Measurements from ENCODE around the gene LRBA.

The LRBA gene

DNA sequence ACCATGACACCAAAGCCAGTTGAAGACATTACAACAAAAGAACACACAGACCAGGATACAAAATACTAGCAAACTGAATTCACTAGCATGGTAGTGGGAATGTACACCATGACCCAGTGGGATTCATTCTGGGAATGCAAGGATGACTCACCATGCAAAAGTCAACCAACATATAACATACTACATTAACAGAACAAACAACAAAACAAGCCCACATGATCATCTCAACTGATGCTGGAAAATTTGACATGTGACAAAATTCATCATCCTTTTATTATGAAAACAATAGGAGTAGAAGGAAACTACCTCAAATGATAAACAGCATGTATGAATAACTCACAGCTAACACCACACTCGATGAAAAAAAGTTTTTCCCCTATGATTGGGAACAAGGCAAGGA, 746.6 kb downstream of the LRBA start:
- no peak for DNase-seq (ENCODE audit: low spot score)

DNA sequence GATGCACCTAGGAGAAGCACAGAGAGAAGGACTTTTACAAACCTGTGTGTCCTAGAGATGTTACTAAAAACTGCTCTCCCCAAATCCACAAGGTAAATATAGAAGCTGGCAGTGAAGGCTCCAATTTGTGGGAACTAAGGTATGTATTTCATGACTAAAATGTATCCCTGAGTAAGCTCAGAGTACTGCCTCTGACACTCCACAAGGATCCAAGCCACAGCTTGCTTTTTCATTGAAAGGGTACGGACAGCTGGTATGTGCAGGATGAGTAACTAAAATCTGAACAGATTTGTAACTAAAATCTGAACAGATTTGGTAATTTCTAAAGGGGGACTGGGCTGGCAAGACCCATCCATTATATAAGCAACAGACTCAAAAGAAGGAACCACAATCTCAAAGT, 749.3 kb downstream of the LRBA start:
- DNase-seq (ENCODE audit: low spot score): no peak

DNA sequence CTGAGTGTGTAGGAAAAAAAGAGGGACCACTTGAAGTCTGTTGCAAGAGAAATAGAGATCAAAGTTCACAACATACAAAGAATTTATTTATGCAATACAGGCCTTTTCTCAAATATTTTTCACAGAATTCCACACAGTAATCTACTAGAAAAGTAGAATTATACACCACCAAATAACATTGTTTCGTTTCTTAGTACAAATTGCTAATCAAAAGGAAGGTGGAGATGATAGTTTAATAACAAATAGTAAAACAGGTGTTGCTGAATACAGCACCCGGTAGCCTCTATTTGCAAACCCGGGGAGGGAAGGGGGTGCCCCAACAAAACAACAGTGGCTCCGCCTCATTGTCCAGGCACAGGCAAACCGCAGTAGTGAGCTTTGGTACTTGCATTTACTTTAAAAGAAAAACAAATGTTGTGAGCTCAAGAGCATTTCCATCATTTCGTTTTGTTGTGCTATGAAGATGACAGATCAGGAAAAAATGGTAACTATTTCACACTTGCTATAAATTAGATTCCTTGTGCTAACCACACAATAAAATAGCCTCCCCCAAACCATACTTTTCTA, 750.4 kb downstream of the LRBA start:
- DNase-seq (ENCODE audit: low spot score): no peak

DNA sequence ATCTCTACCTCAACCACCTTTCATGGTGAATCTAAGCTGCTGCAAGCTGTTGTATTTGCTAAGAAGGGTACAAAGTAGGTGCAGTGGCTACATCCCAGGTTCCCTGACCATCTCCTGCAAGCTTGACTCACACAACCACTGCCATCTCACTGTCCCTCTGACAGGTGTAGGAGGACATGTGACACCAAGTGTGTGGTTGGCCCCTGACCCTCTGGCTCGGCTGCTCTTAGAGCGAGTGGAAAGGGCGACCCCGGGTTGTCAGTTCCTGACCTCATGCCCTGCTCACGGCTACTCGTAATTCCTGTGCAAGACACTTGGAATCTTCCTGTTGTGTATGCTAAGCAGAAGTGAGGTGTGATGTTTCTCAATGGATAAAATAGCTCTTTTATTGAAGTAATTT, 752.5 kb downstream of the LRBA start:
- DNase-seq (ENCODE audit: low spot score): no peak

DNA sequence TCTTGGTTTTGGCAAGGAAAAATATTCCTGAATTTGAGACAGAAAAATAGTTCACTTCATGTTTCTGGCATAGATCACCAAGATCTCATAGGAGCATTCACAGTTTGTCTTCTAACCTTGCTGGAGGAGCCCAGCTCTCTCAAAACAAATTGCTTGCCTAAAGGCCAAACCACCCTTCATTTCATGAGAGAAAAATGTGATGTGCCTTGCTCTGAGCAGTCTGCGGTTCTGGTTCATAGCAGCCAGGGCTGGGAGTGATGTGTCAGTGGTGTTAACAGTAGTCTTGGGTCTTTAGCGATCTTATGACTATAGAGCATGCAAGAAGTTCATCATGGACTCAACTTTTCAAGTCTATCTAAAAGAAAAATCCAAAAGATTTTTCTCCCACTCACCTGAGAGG, 753.5 kb downstream of the LRBA start:
- DNase-seq (ENCODE audit: low spot score): no peak

DNA sequence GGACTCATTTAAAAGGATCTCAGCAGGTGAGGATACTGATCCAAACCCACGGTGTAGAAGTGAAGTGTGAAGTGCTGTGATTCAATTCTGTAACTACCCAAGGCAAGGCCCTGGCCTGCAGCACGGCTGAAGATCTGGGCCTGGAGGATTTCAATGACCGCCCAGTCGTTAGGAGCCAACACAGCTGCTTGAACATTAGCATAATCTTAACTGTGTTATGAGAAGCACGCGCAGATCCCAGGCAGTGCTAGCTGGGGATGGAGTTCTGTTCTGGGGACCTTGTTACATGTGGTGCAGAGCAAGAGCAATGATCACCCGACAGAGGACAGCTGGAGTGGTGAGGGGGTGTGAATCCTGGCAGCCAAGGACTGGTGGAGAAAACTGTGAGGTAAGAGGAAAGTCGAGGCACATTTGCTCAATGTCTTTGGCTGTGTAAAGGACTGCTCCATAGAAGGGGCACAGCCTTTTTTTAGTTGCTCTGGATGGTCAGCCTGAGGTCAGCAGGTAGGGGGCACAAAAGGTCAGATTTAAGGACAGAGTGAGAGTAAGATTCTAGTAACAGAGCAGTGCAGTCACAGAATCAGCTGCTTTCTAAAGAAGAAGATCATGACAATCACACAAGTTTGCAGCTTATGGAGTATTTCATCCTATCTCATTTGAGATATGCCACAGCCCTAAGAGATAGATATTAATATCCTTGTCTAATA, 755.1 kb downstream of the LRBA start:
- DNase-seq (ENCODE audit: low spot score): no peak

DNA sequence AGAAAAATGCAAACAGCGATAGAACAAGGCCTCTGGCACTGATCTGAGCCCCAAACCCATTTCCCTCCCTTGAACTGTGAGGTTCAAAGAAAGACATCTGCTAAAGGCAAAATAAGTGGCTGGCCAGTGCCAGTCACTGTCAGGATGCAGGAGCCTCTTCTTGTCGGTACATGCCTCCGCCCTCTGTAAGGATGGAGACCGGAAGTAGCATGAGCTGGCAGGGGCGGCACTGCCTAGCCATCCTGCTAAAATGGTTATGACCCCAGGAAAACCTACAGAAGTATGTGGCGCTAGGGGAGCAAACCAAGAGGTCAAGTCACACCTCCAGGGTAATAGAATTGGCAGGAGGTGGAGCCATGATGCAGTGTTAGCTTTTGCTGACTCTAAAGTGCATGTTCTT, 756.5 kb downstream of the LRBA start:
- no peak for DNase-seq (ENCODE audit: low spot score)

DNA sequence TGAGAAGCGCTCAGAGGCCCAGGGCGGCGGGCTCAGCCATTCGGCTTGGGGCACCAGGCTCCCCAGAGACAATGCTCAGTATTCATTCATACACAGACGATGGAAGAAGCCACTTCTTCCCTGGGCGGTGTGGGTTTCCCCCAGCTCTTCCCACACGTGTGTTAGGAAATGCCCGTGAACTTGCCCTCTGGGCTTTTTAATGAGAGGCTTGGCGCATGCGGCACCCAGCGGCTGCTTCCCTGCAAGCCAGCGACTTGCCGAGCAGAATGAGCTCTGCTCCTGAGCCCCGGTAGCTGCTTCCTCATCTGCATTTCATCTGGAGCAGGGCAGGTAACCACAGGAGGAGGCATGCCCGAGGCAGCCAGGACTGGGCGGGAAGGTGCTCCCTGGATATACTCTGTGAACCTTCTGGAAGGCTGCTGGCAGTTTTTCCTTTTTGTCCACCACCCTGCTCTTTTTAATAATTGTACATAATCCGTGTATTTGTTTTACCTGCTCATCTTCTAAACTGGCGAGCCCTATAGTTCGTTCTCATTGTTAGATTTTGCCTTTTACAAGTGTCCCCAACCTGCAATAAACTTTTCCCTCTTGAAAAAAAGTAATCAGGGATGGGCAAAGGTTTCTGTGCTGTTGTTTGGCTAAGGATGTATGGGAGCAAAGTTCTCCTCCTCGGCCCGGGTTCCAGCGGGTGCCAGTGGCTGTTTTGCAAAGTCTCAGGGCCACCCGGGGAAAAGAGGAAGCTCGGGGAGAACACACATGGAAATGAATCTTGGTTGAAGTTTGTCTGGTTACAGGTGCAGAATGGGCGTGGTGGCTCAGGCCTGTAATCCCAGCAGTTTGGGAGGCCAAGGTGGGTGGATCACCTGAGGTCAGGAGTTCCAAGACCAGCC, 758.0 kb downstream of the LRBA start:
- DNase-seq (ENCODE audit: low spot score): no peak

DNA sequence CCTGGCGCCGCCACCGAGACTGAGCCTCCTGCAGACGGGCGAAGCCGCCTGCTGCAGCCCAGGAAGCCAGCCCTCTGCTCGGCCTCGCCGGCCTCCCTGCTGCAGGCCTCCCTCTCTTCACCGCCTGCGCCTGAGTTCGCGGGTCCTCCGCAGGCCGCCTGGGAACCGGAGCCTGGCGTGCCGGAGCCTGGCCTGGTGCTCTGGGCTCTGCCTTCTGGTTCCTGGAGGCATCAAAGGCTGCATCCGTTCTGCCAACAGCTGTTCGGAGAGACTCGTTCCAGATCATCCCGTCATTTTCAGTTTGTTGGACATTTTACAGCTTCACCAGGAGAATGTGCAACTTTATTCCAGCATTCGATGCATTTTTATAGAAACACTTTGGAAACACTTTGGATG, 758.9 kb downstream of the LRBA start:
- no peak for DNase-seq (ENCODE audit: low spot score)

DNA sequence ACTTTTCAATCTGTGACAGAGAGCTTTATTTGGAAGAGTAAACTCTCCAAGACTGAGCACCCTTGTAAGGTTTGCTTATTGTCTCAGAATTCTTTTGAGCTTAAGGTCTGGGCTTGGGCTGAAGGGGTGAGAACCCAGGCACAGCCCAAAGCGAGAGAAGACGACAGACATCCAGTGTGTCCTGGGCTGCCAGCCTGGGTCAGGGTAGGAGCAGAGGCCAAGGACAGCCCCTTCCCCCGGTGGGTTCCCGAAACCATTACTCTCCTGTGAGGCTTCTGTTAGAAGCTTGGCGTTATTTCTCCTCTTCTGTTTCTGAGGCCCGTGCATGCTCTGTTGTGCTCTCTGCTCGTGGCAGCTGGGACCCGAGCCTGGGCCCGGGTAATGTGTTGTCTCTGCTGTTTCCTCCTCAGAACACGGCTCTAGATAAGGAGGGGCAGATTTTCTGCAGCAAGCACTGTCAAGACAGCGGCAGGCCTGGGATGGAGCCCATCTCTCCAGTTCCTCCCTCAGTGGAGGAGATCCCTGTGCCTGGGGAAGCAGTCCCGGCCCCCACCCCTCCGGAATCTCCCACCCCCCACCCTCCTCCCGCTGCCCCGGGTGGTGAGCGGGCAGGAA, 759.4 kb downstream of the LRBA start:
- no peak for DNase-seq (ENCODE audit: low spot score)

DNA sequence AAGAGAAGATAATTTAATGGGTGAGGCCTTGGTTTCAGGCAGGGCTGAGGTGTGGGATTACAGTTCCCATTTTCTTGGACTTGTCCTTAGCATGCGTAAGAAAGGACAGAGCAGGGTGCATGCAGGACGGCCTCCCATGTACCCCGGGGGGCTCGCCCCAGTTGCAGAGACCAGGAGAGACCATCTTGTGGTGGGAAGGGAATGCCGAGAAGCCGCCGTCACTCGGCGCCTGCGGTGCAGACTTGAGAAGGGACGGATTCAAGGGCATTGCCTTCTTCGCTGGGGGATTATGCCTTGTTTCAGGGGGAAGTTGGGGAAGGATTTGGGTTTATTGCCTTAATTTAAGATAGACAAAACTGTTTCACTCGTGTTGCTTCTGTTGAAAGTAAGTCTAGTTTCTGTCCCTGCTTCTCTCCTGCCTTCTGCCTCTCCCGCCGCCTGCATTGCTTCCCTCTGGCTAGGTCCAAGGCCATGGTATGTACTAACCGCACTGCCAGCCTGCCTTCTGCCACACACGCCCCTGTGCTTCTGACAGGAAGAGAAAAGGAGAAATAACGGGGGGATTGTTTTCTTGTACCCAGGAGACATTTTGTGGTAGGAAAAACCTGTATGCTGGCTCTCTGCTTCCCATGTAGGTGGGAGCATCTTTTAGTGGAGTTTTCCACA, 761.0 kb downstream of the LRBA start:
- DNase-seq (ENCODE audit: low spot score): no peak

DNA sequence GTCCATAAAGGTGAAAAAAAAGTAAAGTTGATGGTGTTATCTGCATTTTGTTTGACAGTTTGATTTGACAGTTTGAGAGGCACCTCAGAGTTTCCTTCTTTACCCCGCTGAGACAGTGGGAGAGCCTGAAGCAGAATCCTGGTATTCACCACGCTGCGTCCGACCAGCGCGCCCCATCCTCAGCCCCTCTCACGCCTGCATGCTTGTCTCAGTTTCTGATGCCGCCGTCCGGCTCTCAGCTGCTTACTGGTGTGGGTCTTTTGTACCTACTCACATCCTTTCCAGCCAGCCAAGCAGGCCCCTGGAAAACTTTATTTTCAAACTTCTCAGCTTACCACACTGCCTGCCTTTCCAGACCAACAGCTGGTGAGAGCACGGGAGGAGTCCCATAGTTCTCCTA, 761.7 kb downstream of the LRBA start:
- DNase-seq (ENCODE audit: low spot score): no peak

DNA sequence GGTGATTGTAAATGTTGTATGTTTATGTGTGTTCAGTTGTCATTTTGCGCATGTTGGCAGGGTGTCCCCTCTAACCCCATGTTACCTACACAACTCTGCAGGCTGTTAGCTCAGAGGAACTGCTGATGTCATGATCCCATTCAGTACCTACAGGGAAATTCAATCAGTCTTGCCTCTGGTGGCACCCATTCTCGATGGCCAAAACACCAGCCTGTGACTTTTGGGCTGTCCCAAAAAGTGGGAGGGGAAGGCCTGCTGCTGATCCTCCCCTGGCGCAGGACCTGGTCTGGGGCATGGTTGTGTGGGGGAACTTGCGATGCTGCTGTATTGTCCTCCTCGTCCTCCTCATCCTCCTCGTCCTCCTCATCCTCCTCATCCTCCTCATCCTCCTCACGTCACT, 762.3 kb downstream of the LRBA start:
- no peak for DNase-seq (ENCODE audit: low spot score)

DNA sequence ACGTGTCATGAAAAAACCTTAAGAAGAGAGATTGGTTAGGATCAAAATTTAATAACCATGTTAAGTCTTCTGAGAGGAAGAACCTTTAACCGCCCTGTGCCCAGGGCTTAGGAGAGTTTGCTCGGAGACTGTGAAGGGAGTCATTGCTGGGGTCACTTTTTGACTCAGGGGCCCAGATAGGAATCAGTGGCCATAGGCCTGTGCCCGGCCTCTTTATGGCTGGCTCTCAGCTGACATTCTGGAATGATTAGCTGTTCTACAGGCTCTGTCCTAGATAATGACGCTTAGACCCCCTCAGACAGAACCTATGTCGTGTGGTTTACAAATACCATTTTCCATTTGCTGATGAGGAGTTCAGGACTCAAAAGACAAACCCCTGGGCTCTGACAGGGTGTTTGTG, 762.8 kb downstream of the LRBA start:
- DNase-seq (ENCODE audit: low spot score): no peak

DNA sequence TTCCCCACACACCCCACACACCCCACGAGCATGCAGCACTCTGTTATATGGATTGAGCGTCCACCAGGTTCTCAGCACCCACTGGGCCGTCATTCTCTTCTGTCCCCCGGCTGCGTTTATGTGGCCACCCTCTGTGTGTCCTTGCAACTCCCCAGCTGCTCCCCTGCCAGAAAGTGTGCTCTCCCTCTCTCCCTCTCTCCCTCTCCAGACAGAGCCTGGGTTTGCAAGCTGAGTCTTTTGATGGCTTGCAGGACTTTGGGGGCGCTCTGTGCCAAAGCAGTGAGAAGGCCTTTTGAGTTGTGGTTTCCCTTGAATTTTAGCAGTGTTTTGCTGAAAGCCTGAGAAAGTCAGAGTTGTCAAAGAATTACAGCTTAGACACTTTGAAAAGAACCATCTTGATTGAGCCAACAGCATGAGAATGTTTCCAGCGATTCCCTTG, 763.3 kb downstream of the LRBA start:
- DNase-seq (ENCODE audit: low spot score): no peak

DNA sequence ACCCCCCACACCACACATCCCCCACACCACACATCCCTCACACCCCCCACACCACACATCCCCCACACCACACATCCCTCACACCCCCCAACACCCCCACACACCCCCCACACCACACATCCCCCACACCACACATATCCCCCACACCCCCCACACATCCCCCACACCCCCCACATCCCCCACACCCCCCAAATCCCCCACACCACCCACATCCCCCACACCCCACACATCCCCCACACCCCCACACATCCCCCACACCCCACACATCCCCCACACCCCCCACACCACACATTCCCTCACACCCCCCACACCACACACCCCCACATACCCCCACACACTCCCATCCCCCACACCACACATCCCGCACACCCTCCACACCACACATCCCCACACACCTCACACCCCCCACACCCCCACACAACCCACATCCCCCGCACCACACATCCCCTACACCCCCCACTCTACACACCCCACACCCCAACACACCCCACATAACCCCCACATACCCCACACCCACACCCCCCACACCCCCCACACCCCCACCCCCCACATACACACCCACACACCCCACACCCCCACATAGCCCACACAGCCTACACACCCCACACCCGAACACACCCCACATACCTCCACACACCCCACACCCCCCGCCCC, 764.0 kb downstream of the LRBA start:
- DNase-seq (ENCODE audit: low spot score): no peak

DNA sequence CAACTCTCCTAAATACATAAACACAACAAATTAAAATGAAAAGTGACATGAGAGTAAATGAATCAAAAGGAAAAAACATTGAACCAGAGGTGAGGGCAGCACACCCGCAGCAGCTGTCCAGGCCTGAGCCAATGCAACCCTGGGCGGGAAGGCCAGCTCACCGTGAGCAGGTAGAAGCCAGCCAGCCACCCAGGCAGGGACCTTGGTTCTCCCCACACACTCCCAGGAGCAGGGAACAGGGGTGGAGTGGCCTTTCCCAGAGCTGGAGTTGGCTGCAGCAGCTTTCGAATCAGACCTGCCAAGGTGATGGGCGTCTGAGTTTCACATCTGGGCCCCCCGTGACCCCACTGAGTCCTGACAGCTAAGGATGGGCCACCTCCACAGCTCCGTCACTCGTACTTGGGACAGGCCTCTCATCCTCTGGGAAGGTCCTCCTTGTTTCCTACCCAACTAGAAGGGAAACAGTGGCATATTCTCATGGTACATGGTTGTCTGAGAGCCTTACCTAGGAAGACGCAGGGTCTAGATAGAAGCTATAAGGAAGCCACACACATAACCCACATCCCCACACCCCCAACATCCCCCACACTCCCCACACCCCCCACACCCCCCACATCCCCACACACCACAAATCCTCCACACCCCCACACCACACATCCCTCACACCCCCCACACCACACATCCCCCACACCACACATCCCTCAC, 764.6 kb downstream of the LRBA start:
- no peak for DNase-seq (ENCODE audit: low spot score)

DNA sequence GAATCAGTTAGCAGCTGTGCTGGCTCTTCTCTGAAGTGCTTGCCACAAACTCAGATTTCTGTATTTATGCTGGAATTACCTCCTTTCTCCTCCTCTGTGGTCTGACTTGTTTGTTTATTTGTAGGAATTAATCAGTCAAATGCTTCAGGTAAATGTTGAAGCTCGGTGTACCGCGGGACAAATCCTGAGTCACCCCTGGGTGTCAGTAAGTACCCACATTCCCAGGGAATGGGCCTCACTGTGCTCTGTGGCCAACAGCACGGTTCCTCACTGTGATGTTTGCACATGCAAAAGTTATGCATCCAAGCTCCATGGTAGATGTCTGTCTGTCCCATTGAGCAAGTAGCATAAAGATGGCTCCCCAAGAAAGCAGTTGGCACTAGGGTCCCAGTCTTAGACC, 766.9 kb downstream of the LRBA start:
- DNase-seq (ENCODE audit: low spot score): no peak

DNA sequence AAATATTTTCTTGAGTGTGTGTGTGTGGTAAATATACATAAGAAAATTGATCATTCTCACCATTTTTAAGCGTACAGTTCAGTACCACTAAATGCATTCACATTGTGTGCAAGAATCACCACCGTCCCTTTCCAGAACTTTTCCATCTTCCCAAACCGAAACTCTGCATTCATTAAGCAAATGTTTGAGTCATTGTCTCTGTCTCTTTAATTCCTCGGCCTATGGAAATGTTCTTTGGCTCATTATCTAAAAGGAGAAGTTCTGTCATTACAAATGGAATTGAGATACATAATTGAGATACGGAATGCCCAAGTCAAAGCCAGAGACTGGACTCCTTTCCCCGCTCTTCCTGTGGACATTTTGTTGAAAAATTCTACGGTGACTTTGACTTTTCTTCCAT, 767.9 kb downstream of the LRBA start:
- DNase-seq (ENCODE audit: low spot score): no peak

DNA sequence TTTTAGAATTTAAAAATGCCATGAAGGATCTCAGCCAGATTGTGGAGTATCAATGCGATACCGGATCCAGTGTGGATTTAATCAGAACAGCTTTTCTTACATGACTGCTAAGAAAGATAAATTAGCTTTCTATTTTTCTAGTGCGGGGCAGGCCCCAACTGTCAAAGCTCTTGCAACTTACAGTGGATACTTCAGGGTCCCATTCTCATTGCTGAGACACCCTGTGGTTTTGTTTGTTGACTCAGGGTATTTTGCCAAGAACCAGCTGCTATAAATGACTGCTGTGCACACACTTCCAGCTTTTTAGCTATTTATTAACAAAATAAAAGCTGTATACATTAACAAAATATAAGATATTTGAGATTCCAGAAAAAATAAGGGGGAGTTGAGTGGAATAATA, 770.5 kb downstream of the LRBA start:
- no peak for DNase-seq (ENCODE audit: low spot score)

DNA sequence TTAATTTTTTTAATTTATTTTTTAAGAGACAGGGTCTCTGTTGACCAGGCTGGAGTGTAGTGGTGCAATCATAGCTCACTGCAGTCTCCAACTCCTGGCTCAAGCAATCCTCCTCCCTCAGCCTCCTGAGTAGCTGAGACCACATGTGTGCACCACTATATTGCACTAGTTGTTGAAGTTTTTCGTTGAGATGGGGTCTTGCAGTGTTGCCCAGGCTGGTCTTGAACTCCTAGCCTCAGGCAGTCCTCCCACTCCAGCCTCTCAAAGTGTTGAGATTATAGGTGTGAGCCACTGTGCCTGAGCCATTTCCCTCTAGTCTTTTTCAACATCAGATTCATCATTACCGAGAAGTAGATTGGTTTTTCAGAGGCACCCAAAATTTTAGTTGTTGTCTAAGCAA, 771.2 kb downstream of the LRBA start:
- no peak for DNase-seq (ENCODE audit: low spot score)

Data from CD4-positive, alpha-beta T cell treated with Interleukin-2 at 100 ng/mL for 4 hours (primary cell).